Measurements from ENCODE around the gene OSR1.
"Not testable (repeated sequence)": the region's sequence is repeated elsewhere in the genome, so short reads cannot be mapped to it uniquely, and the experiment has no call there.

OSR1 gene

DNA sequence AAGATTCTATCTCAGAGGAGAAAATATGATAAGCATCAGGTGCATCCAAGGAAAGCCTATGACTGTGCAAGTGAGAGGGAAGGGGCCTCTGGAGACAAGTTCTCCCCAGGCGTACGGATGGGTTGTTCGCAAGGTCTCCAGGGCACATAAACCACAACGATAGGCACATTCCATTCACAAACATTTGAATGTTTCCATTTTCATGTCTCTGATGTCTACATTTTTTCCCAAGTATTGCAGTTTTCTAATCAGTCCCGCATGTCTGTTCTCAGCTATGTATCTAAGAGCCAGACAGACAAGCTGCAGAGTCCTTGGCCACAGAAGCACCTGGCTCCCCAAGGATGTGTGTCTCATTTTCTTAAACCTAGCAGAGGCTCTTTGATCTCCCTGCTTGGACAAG, 28.0 kb downstream of the OSR1 start:
- no peaks in the 10 kb centered on the region for H3K9me3 Mint-ChIP-seq
- H3K4me3 Mint-ChIP-seq: no peak overlapping the region
- H3K36me3 Mint-ChIP-seq (ENCODE audit: low read depth): peaks cover 6% of the 10 kb centered on the region
- no peak overlapping the region for H3K27ac Mint-ChIP-seq
- H3K27me3 Mint-ChIP-seq: no peaks in the 10 kb centered on the region
- H3K4me1 Mint-ChIP-seq (ENCODE audit: low read depth): no peaks in the 10 kb centered on the region

DNA sequence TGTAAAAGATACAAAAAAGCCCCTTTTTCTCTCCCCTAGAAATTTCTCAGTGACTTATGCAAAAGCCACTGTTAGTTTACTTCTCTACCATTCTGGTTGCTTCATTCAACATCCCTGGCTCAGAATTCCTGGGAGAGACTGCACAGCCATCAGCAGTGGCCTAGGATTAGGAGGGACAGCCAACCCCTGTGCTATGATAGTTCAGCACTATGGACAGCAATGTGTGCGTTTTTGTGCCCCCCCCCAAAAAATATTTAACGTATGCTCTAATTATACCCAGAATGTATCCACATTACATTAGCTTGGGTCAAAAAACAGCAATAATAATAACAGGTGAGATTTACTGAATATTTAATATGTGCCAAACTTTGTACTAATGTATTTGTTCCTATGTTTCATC, 29.0 kb downstream of the OSR1 start:
- Mint-ChIP-seq H3K9me3 (no peaks in the 10 kb centered on the region), H3K27me3 (no peaks in the 10 kb centered on the region), H3K4me1 (ENCODE audit: low read depth) (no peaks in the 10 kb centered on the region), H3K36me3 (ENCODE audit: low read depth) (peaks cover 6% of the 10 kb centered on the region), H3K4me3 (no peak overlapping the region), H3K27ac (no peak overlapping the region)

DNA sequence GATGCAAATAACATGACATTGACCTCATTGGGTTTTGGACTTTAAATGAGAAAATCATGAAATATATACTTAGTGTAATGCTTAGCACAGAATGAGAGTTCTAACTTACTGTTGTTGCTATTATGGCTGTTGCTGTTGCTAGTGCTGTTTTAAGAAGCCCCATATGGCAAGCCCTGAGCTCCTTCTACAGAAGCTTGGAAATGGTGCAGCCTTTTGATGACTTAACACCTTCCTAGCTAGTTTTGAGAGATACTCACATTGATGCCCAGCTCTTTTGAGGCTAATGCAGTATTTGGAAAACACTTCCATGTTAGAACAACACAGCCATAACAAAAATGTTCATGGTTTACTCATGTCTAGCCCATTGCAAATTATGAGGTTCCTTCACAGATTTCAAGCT, 30.9 kb downstream of the OSR1 start:
- Mint-ChIP-seq H3K27ac (no peak overlapping the region), H3K4me1 (ENCODE audit: low read depth) (no peaks in the 10 kb centered on the region), H3K4me3 (no peak overlapping the region), H3K27me3 (no peaks in the 10 kb centered on the region), H3K9me3 (no peaks in the 10 kb centered on the region), H3K36me3 (ENCODE audit: low read depth) (no peaks in the 10 kb centered on the region)

DNA sequence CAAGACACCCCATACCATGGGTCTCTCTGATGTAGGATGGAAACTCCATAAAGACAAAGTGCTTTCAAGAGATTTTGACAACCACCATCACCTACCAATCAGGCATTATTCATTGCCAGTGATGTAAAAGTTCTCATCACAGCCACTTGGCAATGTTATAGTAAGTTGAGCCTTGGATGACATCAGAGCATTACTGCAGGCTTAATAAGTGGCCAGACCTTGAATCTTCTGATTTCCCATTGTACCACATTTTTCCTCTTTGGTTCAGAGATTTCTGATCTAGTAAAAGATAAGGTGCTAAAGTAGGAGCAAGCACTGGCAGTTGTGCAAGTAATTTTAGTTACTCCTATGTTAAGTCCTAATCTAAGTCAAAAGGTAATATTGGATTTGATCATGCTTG, 36.5 kb downstream of the OSR1 start:
- H3K4me3 Mint-ChIP-seq: no peak overlapping the region
- no peak overlapping the region for H3K27ac Mint-ChIP-seq
- H3K27me3 Mint-ChIP-seq: no peaks in the 10 kb centered on the region
- no peaks in the 10 kb centered on the region for H3K36me3 Mint-ChIP-seq (ENCODE audit: low read depth)
- no peaks in the 10 kb centered on the region for H3K4me1 Mint-ChIP-seq (ENCODE audit: low read depth)
- H3K9me3 Mint-ChIP-seq: no peaks in the 10 kb centered on the region

DNA sequence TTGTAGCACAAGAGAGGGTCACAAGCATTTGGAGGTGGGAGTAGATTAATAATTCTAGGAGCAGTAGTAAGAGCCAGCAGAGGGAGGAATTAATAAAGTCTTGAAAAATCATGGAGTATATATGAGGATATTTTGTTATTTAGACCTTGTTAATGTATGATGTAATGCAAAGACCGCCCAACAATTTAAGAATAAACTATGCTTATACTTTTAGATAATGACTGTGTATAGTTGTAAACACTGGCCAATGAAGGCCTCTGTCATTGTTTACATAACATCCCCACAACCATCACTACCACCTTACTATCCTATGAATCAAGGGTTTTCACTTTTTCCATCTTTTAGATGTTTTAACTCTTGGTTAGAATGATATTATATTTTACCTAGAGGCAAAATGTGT, 37.6 kb downstream of the OSR1 start:
- Mint-ChIP-seq H3K4me1 (ENCODE audit: low read depth) (no peaks in the 10 kb centered on the region), H3K9me3 (no peaks in the 10 kb centered on the region), H3K36me3 (ENCODE audit: low read depth) (no peaks in the 10 kb centered on the region), H3K27ac (no peak overlapping the region), H3K27me3 (no peaks in the 10 kb centered on the region), H3K4me3 (no peak overlapping the region)

DNA sequence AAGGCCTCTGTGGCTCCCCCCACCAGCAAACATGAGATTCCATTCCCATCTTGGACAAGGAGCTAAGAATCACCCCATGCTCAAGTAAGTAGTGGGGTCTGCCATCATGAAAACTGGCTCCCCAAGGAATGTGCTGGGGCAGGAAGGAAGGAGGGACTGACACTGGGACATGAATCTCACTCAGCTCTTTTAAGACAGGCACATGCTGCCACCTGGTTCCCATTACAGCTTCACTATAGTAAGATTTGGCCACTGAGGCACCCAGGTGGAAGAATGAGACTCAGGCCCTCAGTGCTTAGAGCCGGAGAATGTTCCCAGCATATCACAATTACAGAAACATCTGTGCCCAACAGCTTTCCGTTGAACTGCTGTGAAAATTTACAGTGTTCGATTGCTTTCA, 38.7 kb downstream of the OSR1 start:
- Mint-ChIP-seq H3K36me3 (ENCODE audit: low read depth) (no peaks in the 10 kb centered on the region), H3K4me3 (no peak overlapping the region), H3K27ac (no peak overlapping the region), H3K9me3 (no peaks in the 10 kb centered on the region), H3K4me1 (ENCODE audit: low read depth) (no peaks in the 10 kb centered on the region), H3K27me3 (no peaks in the 10 kb centered on the region)

DNA sequence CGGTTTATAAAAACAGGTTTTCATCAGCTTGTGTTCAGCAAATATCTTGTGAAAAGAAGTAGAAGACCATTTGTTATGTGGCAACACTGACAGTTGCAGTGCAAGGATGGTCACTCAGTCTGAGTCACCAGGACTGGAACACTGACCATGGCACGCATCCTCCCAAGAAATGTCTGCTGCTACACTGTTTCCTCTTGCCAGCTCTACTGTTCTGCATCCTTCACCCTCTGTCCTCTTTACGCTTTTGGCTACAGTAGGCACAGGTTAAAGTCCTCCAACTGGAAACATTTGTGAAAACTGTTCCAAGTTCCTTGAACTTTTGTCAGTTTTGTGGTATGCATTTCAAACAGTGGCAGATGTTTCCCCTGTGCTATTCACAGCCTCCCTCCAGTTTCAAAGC, 39.4 kb downstream of the OSR1 start:
- Mint-ChIP-seq H3K9me3 (no peaks in the 10 kb centered on the region), H3K4me3 (no peak overlapping the region), H3K4me1 (ENCODE audit: low read depth) (no peaks in the 10 kb centered on the region), H3K36me3 (ENCODE audit: low read depth) (no peaks in the 10 kb centered on the region), H3K27ac (no peak overlapping the region), H3K27me3 (no peaks in the 10 kb centered on the region)

DNA sequence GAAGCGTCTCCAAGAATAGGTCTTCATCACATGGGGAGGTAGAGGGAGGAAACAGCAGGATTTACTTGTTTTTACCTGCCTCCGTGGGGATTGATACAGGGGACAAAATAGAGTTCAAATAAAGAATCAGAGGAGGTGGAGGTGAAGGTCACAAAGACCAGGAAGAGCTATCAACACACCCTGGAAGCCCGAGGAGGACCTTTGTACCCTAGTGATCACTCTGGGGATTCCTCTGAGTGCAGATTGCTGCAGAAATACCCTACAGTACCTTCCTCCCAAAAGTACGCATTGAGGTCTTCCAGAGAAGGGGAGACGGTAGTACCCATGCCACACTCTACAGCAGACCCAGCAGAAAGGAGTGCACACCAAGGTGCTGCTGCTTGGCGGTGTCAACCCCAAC, 44.9 kb downstream of the OSR1 start:
- Mint-ChIP-seq H3K36me3 (ENCODE audit: low read depth) (no peaks in the 10 kb centered on the region), H3K27me3 (no peaks in the 10 kb centered on the region), H3K4me1 (ENCODE audit: low read depth) (no peaks in the 10 kb centered on the region), H3K4me3 (no peak overlapping the region), H3K9me3 (peaks cover 1% of the 10 kb centered on the region), H3K27ac (no peak overlapping the region)

DNA sequence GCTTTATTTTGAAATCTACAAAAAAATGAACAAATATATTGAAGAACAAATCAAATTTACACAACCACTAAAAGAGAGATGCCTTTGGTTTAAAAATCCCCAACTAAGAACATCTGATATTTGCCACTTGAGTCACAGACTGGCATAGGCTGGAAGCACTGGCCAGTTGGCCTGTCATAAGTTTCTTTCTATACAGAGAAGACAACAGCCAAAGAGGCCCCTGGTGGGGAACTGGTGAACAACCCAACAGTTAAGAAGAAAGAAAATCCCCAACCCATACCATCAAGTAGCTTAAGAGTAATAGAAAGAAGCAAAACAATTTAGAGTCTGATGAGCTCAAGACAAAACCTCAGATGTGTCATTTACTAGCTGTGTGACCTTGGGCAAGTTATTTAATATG, 45.5 kb downstream of the OSR1 start:
- Mint-ChIP-seq H3K36me3 (ENCODE audit: low read depth) (no peaks in the 10 kb centered on the region), H3K4me1 (ENCODE audit: low read depth) (no peaks in the 10 kb centered on the region), H3K4me3 (no peak overlapping the region), H3K27ac (no peak overlapping the region), H3K27me3 (no peaks in the 10 kb centered on the region), H3K9me3 (peaks cover 3% of the 10 kb centered on the region)

DNA sequence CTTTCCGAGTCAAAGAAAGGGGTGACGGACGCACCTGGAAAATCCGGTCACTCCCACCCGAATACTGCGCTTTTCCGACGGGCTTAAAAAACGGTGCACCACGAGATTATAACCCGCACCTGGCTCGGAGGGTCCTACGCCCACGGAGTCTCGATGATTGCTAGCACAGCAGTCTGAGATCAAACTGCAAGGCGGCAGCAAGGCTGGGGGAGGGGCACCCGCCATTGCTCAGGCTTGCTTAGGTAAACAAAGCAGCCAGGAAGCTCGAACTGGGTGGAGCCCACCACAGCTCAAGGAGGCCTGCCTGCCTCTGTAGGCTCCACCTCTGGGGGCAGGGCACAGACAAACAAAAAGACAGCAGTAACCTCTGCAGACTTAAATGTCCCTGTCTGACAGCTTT, 52.4 kb downstream of the OSR1 start:
- H3K9me3 Mint-ChIP-seq: peaks cover 10% of the 10 kb centered on the region
- not testable (repeated sequence) for H3K27ac Mint-ChIP-seq; H3K4me1 Mint-ChIP-seq (ENCODE audit: low read depth); H3K4me3 Mint-ChIP-seq; H3K27me3 Mint-ChIP-seq; H3K36me3 Mint-ChIP-seq (ENCODE audit: low read depth)

DNA sequence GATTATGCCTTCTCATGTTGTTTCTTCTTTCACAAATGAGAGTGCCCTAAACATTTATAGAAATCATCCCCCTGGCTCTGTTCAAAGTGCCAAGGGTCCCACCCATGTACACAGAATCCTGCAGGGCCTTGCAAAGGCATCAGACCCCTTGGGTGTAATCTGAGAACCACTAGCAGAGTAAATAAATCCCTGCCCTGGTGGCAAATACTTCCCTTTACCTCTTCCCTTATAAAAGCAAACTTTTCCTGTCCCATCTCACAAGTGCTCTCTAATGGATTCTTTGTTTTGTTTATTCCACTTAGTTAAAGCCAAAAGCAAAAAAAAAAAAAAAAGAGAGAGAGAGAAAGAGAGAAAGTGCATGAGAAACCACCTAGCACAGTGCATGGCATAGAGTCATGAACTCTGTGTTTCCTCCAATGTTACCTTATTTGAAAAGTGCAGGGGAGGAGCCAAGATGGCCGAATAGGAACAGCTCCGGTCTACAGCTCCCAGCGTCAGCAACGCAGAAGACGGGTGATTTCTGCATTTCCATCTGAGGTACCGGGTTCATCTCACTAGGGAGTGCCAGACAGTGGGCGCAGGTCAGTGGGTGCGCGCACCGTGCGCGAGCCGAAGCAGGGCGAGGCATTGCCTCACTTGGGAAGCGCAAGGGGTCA, 52.9 kb downstream of the OSR1 start:
- not testable (repeated sequence) for H3K4me3 Mint-ChIP-seq; H3K27ac Mint-ChIP-seq; H3K4me1 Mint-ChIP-seq (ENCODE audit: low read depth); H3K36me3 Mint-ChIP-seq (ENCODE audit: low read depth); H3K27me3 Mint-ChIP-seq
- H3K9me3 Mint-ChIP-seq: peaks cover 10% of the 10 kb centered on the region

DNA sequence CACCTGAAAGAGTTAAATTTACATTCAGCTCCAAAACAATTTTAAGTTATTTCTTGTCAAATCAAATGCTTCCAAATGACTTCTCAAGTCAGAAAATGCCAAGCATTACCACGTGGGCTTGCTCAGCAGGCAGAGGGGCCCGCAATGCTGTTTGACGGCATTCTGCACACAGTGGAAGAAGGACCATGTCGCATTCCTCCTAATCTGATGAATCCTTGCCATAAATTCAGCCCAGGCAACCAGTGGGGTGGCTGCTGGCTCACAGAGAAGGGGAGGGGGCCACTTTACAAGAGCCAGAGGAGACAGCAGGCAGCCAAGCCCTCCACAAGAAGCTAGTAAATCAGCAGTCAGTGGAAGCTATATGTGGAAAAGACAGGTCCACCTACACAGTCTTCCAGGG, 56.7 kb downstream of the OSR1 start:
- Mint-ChIP-seq H3K9me3 (peaks cover 7% of the 10 kb centered on the region), H3K4me3 (no peak overlapping the region), H3K4me1 (ENCODE audit: low read depth) (no peaks in the 10 kb centered on the region), H3K36me3 (ENCODE audit: low read depth) (peaks cover 5% of the 10 kb centered on the region), H3K27me3 (no peaks in the 10 kb centered on the region), H3K27ac (no peak overlapping the region)

All from stimulated activated naive CD8-positive, alpha-beta T cell treated with anti-CD3 and anti-CD28 coated beads, Interleukin-15, Interleukin-2, amounts not matched to agents 100 ng/mL and 50 ng/mL, for 24 hours (primary cell).